H9 (cell line): Measurements from ENCODE around the gene UST. TPM values are rescaled to one million over a fixed set of nuclear protein-coding genes. Genes with fewer than 3 reads are reported as not detected.

Experiments used
- DNase-seq: peaks from one replicate; pipeline ENCODE4 v3.0.0-alpha.2; 2017
- H2AFZ ChIP-seq: one replicate; pipeline ENCODE4 v1.6.1; 2013; ENCODE audit warnings: mild to moderate bottlenecking, low read length, control low read depth, moderate library complexity
- H2AK5ac ChIP-seq: 2 replicates; pipeline ENCODE4 v1.6.1; 2013; ENCODE audit warnings: low read length, control low read depth, mixed read lengths; ENCODE audit not compliant: insufficient read length
- H2BK120ac ChIP-seq: one replicate; pipeline ENCODE4 v1.6.1; 2013; ENCODE audit warnings: low read depth, mild to moderate bottlenecking, low read length, control low read depth, inconsistent platforms; ENCODE audit not compliant: poor library complexity, severe bottlenecking
- H2BK12ac ChIP-seq: 2 replicates; pipeline ENCODE4 v1.6.1; 2013; ENCODE audit warnings: low read length, control low read depth, mixed read lengths, low read depth; ENCODE audit not compliant: insufficient read length
- H2BK15ac ChIP-seq: 2 replicates; pipeline ENCODE4 v1.6.1; 2013; ENCODE audit warnings: low read depth, low read length, control low read depth
- H2BK20ac ChIP-seq: one replicate; pipeline ENCODE4 v1.6.1; 2013; ENCODE audit warnings: low read depth, mild to moderate bottlenecking, low read length, control low read depth, inconsistent platforms; ENCODE audit not compliant: poor library complexity, severe bottlenecking
- H2BK5ac ChIP-seq: 2 replicates; pipeline ENCODE4 v1.6.1; 2013; ENCODE audit warnings: low read length, control low read depth, mixed read lengths; ENCODE audit not compliant: insufficient read length
- H3K14ac ChIP-seq: 2 replicates; pipeline ENCODE4 v1.6.1; 2013; ENCODE audit warnings: low read length, control low read depth; ENCODE audit not compliant: insufficient read depth
- H3K18ac ChIP-seq: 2 replicates; pipeline ENCODE4 v1.6.1; 2013; ENCODE audit warnings: low read depth, mild to moderate bottlenecking, mixed read lengths, low read length, control low read depth; ENCODE audit not compliant: insufficient read length
- H3K23ac ChIP-seq: 2 replicates; pipeline ENCODE4 v1.6.1; 2013; ENCODE audit warnings: low read length, control low read depth, mixed read lengths, low read depth; ENCODE audit not compliant: insufficient read length
- H3K23me2 ChIP-seq: 2 replicates; pipeline ENCODE4 v1.6.1; 2013; ENCODE audit warnings: low read depth, mild to moderate bottlenecking, mixed read lengths, low read length, control low read depth; ENCODE audit not compliant: insufficient read length, poor library complexity, severe bottlenecking
- H3K27ac ChIP-seq: 2 replicates; pipeline ENCODE4 v1.5.1; 2013; ENCODE audit warnings: low read length, control low read depth, mixed read lengths, low read depth; ENCODE audit not compliant: insufficient read length
- H3K27me3 ChIP-seq: 2 replicates; pipeline ENCODE4 v1.6.1; 2013; ENCODE audit warnings: low read length, control low read depth, inconsistent platforms; ENCODE audit not compliant: insufficient read depth
- H3K4ac ChIP-seq: 2 replicates; pipeline ENCODE4 v1.6.1; 2013; ENCODE audit warnings: low read depth, mild to moderate bottlenecking, control low read depth, inconsistent platforms, low read length, moderate library complexity
- H3K4me1 ChIP-seq: 2 replicates; pipeline ENCODE4 v1.6.1; 2013; ENCODE audit warnings: low read length, control low read depth, inconsistent platforms; ENCODE audit not compliant: insufficient read depth
- H3K4me2 ChIP-seq: 2 replicates; pipeline ENCODE4 v1.6.1; 2013; ENCODE audit warnings: low read length, control low read depth, mixed read lengths; ENCODE audit not compliant: insufficient read length, insufficient read depth
- H3K56ac ChIP-seq: 2 replicates; pipeline ENCODE4 v1.6.1; 2013; ENCODE audit warnings: low read depth, mild to moderate bottlenecking, mixed read lengths, low read length, control low read depth; ENCODE audit not compliant: insufficient read length
- H3K79me1 ChIP-seq: 2 replicates; pipeline ENCODE4 v1.6.1; 2013; ENCODE audit warnings: low read depth, mild to moderate bottlenecking, moderate library complexity, low read length, control low read depth, inconsistent platforms; ENCODE audit not compliant: insufficient read depth, poor library complexity, severe bottlenecking
- H3K79me2 ChIP-seq: 2 replicates; pipeline ENCODE4 v1.6.1; 2013; ENCODE audit warnings: low read length, control low read depth, inconsistent platforms; ENCODE audit not compliant: insufficient read depth
- H3K9ac ChIP-seq: 2 replicates; pipeline ENCODE4 v1.6.1; 2013; ENCODE audit warnings: low read length, control low read depth, mixed read lengths; ENCODE audit not compliant: insufficient read length; ENCODE audit errors: extremely low read depth
- H3K9me3 ChIP-seq: one replicate; pipeline ENCODE4 v1.6.1; 2013; ENCODE audit warnings: low read depth, low read length, inconsistent platforms; ENCODE audit not compliant: control insufficient read depth
- H3T11ph ChIP-seq: one replicate; pipeline ENCODE4 v1.6.1; 2013; ENCODE audit warnings: mild to moderate bottlenecking, low read length, control low read depth, inconsistent platforms
- H4K20me1 ChIP-seq: one replicate; pipeline ENCODE4 v1.6.1; 2013; ENCODE audit not compliant: control insufficient read depth, insufficient read length, insufficient read depth
- H4K5ac ChIP-seq: 2 replicates; pipeline ENCODE4 v1.6.1; 2013; ENCODE audit warnings: low read depth, mild to moderate bottlenecking, mixed read lengths, low read length, control low read depth; ENCODE audit not compliant: insufficient read length
- H4K8ac ChIP-seq: replicated peaks from 2 replicates; pipeline ENCODE4 v1.6.1; 2013; ENCODE audit warnings: low read length, control low read depth, mixed read lengths, low read depth; ENCODE audit not compliant: insufficient read length
- H4K91ac ChIP-seq: 2 replicates; pipeline ENCODE4 v1.6.1; 2013; ENCODE audit warnings: low read depth, mild to moderate bottlenecking, moderate library complexity, mixed read lengths, low read length, control low read depth; ENCODE audit not compliant: insufficient read length
- H3K27ac Mint-ChIP-seq, 3 experiments: 2 replicates in 2 of 3; 3 replicates in 1 of 3; pipeline ENCODE4 v1.8.0; 2020 to 2021; ENCODE audit warnings: mixed read lengths in 3 of 3, mild to moderate bottlenecking in 1 of 3, moderate library complexity in 1 of 3
- H3K27me3 Mint-ChIP-seq: 2 replicates; pipeline ENCODE4 v1.8.0; 2021; ENCODE audit warnings: low read depth, mild to moderate bottlenecking, moderate library complexity, mixed read lengths
- H3K36me3 Mint-ChIP-seq, 3 experiments: 2 replicates in 2 of 3; 3 replicates in 1 of 3; pipeline ENCODE4 v1.8.0; 2020 to 2021; ENCODE audit warnings: low read depth in 3 of 3, mixed read lengths in 3 of 3; ENCODE audit not compliant: insufficient read depth in 1 of 3
- H3K4me1 Mint-ChIP-seq, 2 experiments: 2 replicates each; pipeline ENCODE4 v1.8.0; 2020; ENCODE audit warnings: mixed read lengths in 2 of 2
- H3K4me3 Mint-ChIP-seq, 2 experiments: 2 replicates in 1 of 2; 3 replicates in 1 of 2; pipeline ENCODE4 v1.8.0; 2020 to 2021; ENCODE audit warnings: mild to moderate bottlenecking in 2 of 2, mixed read lengths in 2 of 2, moderate library complexity in 1 of 2
- H3K9me3 Mint-ChIP-seq, 2 experiments: 2 replicates in 1 of 2; 3 replicates in 1 of 2; pipeline ENCODE4 v1.8.0; 2020; ENCODE audit warnings: mild to moderate bottlenecking in 2 of 2, mixed read lengths in 2 of 2, moderate library complexity in 1 of 2
- CTCF ChIP-seq: fragments of 200-600 bp; sonication (generic); conservative IDR thresholded peaks from 3 replicates; pipeline ENCODE4 v1.8.0; 2021; ENCODE audit warnings: antibody characterized with exemption, mild to moderate bottlenecking
- WGBS: extraction: QIAGEN DNeasy Blood & Tissue Kit; methylation state at CpG from one replicate; pipeline ENCODE4 v1.1.7; 2013; ENCODE audit warnings: missing lambda C conversion rate, low lambda C conversion rate, mixed read lengths; ENCODE audit not compliant: insufficient read length; ENCODE audit errors: extremely low coverage; 5-methylcytosine and 5-hydroxymethylcytosine counted together
- total RNA-seq: library from RNA; stranded (reverse); gene quantifications from 2 replicates; pipeline ENCODE4 v1.2.1, GENCODE V29; 2021

The UST gene
- total RNA-seq, 1 experiment from 2014 or later = 14.4 TPM

GRCh38 chr6:148851683-148852556 is 105.1 kb downstream of the UST start:
- no peak overlapping the region for H3K4ac ChIP-seq
- H3K4me1 ChIP-seq = peaks cover 12% of the 10 kb centered on the region; the same call in 1 of the 2 replicates
- no peak overlapping the region for H2BK20ac ChIP-seq
- no peak overlapping the region for H3K4me2 ChIP-seq
- no peak for TF ChIP-seq CTCF
- no peaks in the 10 kb centered on the region for H3K9me3 ChIP-seq
- H3K79me2 ChIP-seq = peaks cover 22% of the 10 kb centered on the region; the same call in 1 of the 2 replicates
- no peak for DNase-seq
- H2BK12ac ChIP-seq = no peak overlapping the region
- H3K36me3 Mint-ChIP-seq = no peaks in the 10 kb centered on the region; a peak in 3 of 7 replicates
- no peak overlapping the region for H3T11ph ChIP-seq
- H3K18ac ChIP-seq = no peak overlapping the region
- H4K20me1 ChIP-seq = no peaks in the 10 kb centered on the region
- H3K14ac ChIP-seq = no peak overlapping the region
- H3K79me1 ChIP-seq = peaks cover 6% of the 10 kb centered on the region
- H3K9me3 Mint-ChIP-seq = no peaks in the 10 kb centered on the region
- H2BK120ac ChIP-seq = no peak overlapping the region
- peaks cover 51 to 52% of the 10 kb centered on the region in 2 experiments for H3K4me1 Mint-ChIP-seq
- no peak overlapping the region for H4K8ac ChIP-seq
- H3K27ac Mint-ChIP-seq = peak overlapping the region in 2 of 3 experiments; percentile 42 to 98
- H3K56ac ChIP-seq = no peak overlapping the region
- no peak overlapping the region for H3K27ac ChIP-seq
- no peak overlapping the region for H2BK5ac ChIP-seq
- H4K5ac ChIP-seq = no peak overlapping the region
- H2AFZ ChIP-seq = no peak overlapping the region
- no CpG with 5 or more reads among the region's 16 CpGs for WGBS
- H3K4me3 Mint-ChIP-seq = no peak overlapping the region
- H3K27me3 ChIP-seq = no peaks in the 10 kb centered on the region
- H4K91ac ChIP-seq = no peak overlapping the region
- H3K23me2 ChIP-seq = no peaks in the 10 kb centered on the region
- no peaks in the 10 kb centered on the region for H3K27me3 Mint-ChIP-seq
- H2AK5ac ChIP-seq = no peak overlapping the region
- no peak overlapping the region for H3K9ac ChIP-seq
- no peak overlapping the region for H3K23ac ChIP-seq
- H2BK15ac ChIP-seq = no peak overlapping the region
